SK-N-SH treated with all-trans-retinoic acid at 6 μM for 48 hours (cell line): ENCODE measurements around the gene KLHL40.

Experiments
- ARNTL ChIP-seq: fragments of 450-650 bp; formaldehyde crosslinking; IDR thresholded peaks from 2 replicates; pipeline ENCODE4 v1.5.0; 2020; ENCODE audit warnings: low read depth, mild to moderate bottlenecking, moderate library complexity, borderline replicate concordance
- BACH2 ChIP-seq: fragments of 250-450 bp; sonication (Bioruptor Pico); IDR thresholded peaks from 2 replicates; pipeline ENCODE4 v1.9.0; 2021; ENCODE audit warnings: mild to moderate bottlenecking, borderline replicate concordance
- OSR1 ChIP-seq: fragments of 250-450 bp; sonication (Bioruptor Pico); IDR thresholded peaks from 2 replicates; pipeline ENCODE4 v1.8.0; 2022; ENCODE audit warnings: moderate library complexity, mild to moderate bottlenecking, inconsistent platforms
- PATZ1 ChIP-seq: fragments of 250-450 bp; sonication (Bioruptor Pico); IDR thresholded peaks from 2 replicates; pipeline ENCODE4 v1.8.0; 2020; ENCODE audit warnings: mild to moderate bottlenecking, moderate library complexity, borderline replicate concordance
- POU6F1 ChIP-seq: fragments of 250-450 bp; sonication (Bioruptor Pico); IDR thresholded peaks from 2 replicates; pipeline ENCODE4 v1.8.0; 2021; ENCODE audit warnings: low read depth, mild to moderate bottlenecking, moderate library complexity, borderline replicate concordance
- ZFP3 ChIP-seq: fragments of 250-450 bp; sonication (Bioruptor Pico); IDR thresholded peaks from 2 replicates; pipeline ENCODE4 v1.5.0; 2020; ENCODE audit warnings: mild to moderate bottlenecking, moderate library complexity
- ZNF565 ChIP-seq: fragments of 450-650 bp; formaldehyde crosslinking; conservative IDR thresholded peaks from 2 replicates; pipeline ENCODE4 v1.5.0; 2020; ENCODE audit warnings: low read depth, mild to moderate bottlenecking, moderate library complexity

GRCh38 chr3:42690766-42691680 is 5.7 kb downstream of the KLHL40 start:
- no peak for TF ChIP-seq PATZ1 (CRISPR knock-in tag)
- TF ChIP-seq OSR1 (CRISPR knock-in tag), result no peak
- TF ChIP-seq ZNF565 (CRISPR knock-in tag), result no peak
- no peak for TF ChIP-seq BACH2 (CRISPR knock-in tag)
- TF ChIP-seq ZFP3 (CRISPR knock-in tag), result no peak
- TF ChIP-seq ARNTL (CRISPR knock-in tag), result no peak
- TF ChIP-seq POU6F1 (CRISPR knock-in tag), result no peak
